Measurements from ENCODE around the gene PDE4B. TPM values are rescaled to one million over a fixed set of nuclear protein-coding genes. Genes with fewer than 3 reads are reported as not detected.

Gene PDE4B
- total RNA-seq, 2 donors from 2014 or later, result 1.6 to 12.2 TPM

DNA sequence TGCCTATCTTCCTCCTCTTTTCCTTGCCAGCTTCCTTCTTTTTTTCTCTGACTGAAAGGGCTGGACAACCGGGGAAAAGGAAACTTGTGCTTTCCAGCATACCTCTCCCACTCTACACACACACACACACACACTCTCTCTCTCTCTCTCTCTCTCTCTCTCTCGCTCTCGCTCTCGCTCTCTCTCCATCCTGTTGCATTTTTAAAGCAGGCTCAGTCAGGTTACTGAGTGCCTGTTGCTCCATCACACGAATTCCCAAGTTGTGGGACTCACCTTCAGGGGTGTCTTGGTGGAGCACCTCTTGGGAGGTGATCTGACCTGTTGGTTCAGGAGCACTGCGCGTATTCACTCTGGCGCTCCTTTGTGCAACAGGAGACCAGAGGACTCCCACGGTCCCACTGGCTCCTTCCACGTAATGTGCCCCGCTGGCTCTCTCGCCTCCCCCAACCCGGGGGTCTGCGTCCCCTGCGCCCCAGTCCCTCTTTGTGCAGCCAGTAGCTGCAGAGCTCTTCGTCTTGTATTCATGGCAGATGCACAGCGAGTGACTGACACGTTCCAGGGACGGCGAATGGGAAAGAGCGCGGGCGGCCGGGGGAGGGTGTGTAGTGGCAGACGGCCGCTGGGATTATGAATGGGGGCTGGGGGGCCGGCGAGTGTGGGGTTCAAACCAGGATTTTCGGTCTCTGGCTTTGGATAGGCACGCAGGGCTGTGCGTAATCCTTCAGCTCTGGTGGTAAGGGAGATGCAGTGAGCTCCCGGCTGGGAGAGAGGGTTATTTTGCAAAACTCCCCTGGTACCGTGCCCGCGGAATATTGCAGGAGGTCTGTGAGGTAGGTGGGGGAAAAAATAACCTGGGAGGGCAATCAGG lies 660 bp upstream of the PDE4B start:
- Histone ChIP-seq H3K36me3 (replicated peaks in 1 of 2; ENCODE audit: insufficient read depth in 1 of 2, low read depth in 2 of 2) (no peaks in the 10 kb centered on the region), H3K27ac (no peak overlapping the region), H3K4me3 (no peak overlapping the region), H3K4me1 (peaks cover 8% of the 10 kb centered on the region), H3K27me3 (peaks cover 0 to 6% of the 10 kb centered on the region in 2 donors), H3K9me3 (no peaks in the 10 kb centered on the region)
- ATAC-seq, result no peak
- intact Hi-C loops (cut with DNase I), result no loop called here
- 4 to 7% methylated on average over 35 of the region's 35 CpGs for WGBS, 2 donors
- TF ChIP-seq, protein P1, sequence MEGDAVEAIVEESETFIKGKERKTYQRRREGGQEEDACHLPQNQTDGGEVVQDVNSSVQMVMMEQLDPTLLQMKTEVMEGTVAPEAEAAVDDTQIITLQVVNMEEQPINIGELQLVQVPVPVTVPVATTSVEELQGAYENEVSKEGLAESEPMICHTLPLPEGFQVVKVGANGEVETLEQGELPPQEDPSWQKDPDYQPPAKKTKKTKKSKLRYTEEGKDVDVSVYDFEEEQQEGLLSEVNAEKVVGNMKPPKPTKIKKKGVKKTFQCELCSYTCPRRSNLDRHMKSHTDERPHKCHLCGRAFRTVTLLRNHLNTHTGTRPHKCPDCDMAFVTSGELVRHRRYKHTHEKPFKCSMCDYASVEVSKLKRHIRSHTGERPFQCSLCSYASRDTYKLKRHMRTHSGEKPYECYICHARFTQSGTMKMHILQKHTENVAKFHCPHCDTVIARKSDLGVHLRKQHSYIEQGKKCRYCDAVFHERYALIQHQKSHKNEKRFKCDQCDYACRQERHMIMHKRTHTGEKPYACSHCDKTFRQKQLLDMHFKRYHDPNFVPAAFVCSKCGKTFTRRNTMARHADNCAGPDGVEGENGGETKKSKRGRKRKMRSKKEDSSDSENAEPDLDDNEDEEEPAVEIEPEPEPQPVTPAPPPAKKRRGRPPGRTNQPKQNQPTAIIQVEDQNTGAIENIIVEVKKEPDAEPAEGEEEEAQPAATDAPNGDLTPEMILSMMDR (IDR thresholded peaks at IDR 0.05), result no peak
- TF ChIP-seq POLR2A (IDR thresholded peaks at IDR 0.05), result no peak
- no peak for DNase-seq

GRCh38 chr1:65793359-65793732 lies 651 bp downstream of the PDE4B start:
- H3K4me3 ChIP-seq, result no peak overlapping the region
- no peak overlapping the region for H3K27ac ChIP-seq
- 1 to 2% methylated on average over 16 to 20 of the region's 20 CpGs for WGBS, 2 donors
- no peak for ATAC-seq
- H3K4me1 ChIP-seq, result peaks cover 8% of the 10 kb centered on the region
- intact Hi-C loops (cut with DNase I), result no loop called here
- H3K27me3 ChIP-seq, result peaks cover 0 to 6% of the 10 kb centered on the region in 2 donors
- TF ChIP-seq POLR2A (IDR thresholded peaks at IDR 0.05), result no peak
- TF ChIP-seq, protein P1 (IDR thresholded peaks at IDR 0.05), result no peak
- no peaks in the 10 kb centered on the region for H3K9me3 ChIP-seq
- DNase-seq, result no peak
- H3K36me3 ChIP-seq (replicated peaks in 1 of 2; ENCODE audit: insufficient read depth in 1 of 2, low read depth in 2 of 2), result no peaks in the 10 kb centered on the region

DNA sequence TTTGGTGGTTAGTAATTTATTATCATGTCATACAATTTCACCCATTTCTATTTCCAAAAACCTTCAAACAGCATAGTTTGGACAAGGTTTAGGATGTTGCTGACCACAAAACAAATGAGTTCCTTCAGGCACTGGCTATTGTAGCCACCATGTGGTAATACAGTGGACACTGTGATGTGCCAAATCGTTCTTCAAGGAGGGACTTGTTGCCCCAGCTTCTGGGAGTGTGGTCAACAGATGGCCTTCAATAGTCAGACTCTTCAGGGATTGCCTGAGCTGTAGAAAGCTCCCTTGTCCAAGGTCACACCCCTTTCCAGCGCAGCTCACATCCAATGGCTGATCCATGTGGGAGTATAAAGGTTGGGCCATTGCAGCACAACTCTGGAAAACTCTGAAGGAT lies 2.6 kb downstream of the PDE4B start:
- DNase-seq, result no peak
- Histone ChIP-seq H3K27ac (no peak overlapping the region), H3K27me3 (peaks cover 0 to 6% of the 10 kb centered on the region in 2 donors), H3K4me3 (no peak overlapping the region), H3K4me1 (peaks cover 8% of the 10 kb centered on the region), H3K36me3 (replicated peaks in 1 of 2; ENCODE audit: insufficient read depth in 1 of 2, low read depth in 2 of 2) (no peaks in the 10 kb centered on the region), H3K9me3 (no peaks in the 10 kb centered on the region)
- no peak for ATAC-seq
- intact Hi-C loops (cut with DNase I), result no loop called here
- WGBS, 2 donors, result 69 to 71% methylated on average over 2 of the region's 2 CpGs
- TF ChIP-seq, protein P1 (IDR thresholded peaks at IDR 0.05), result no peak
- TF ChIP-seq POLR2A (IDR thresholded peaks at IDR 0.05), result no peak

DNA sequence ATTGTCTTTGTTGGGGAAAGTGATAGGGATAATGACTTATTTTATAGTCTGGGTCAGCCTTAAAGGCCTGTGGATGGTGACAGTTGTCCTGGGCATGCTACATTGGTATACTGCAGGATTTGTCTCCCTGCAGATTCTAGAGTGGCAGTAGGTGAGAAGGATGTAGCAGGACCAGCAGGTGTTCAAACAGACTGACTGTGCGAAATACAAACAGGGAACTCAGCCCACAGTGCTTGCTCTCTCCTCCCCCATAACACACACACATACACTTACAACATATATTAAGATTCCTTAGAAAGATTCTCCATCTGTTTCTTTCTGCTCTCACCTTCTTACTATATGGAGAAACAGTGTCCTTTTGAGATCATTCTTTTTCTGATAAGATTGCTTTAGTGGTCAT lies 6.9 kb downstream of the PDE4B start:
- Histone ChIP-seq H3K4me1 (no peaks in the 10 kb centered on the region), H3K9me3 (no peaks in the 10 kb centered on the region), H3K4me3 (no peak overlapping the region), H3K27me3 (no peaks in the 10 kb centered on the region), H3K27ac (no peak overlapping the region), H3K36me3 (replicated peaks in 1 of 2; ENCODE audit: insufficient read depth in 1 of 2, low read depth in 2 of 2) (no peaks in the 10 kb centered on the region)
- WGBS, 2 donors, result 37 to 71% methylated on average over 1 of the region's 1 CpG
- intact Hi-C loops (cut with DNase I), result no loop called here
- TF ChIP-seq POLR2A (IDR thresholded peaks at IDR 0.05), result no peak
- TF ChIP-seq, protein P1 (IDR thresholded peaks at IDR 0.05), result no peak
- DNase-seq, result no peak
- ATAC-seq, result no peak

DNA sequence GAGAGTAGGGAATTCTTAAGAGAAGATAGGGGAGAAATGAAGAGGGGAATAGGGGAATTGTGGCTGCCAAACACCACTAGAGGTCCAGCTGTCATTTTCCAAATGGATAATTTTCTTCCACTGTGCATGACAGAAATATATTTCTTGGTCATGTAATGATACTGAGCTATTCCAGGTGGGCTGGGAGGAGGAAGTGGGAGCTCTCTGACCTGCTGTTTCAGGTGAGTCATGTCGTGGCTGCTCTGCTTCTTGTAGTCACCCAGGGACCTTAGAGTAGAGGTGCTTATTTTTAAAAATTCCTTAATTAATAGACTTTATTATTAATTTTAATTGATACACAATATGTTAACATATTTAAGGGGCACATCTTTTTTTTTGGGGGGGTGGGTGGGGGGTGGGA lies 11.9 kb downstream of the PDE4B start:
- DNase-seq (no peak), ATAC-seq (no peak)
- no peaks in the 10 kb centered on the region for H3K36me3 ChIP-seq (replicated peaks in 1 of 2; ENCODE audit: insufficient read depth in 1 of 2, low read depth in 2 of 2)
- H3K4me3 ChIP-seq, result no peak overlapping the region
- H3K27me3 ChIP-seq, result no peaks in the 10 kb centered on the region
- 71 to 74% methylated on average over 1 of the region's 1 CpG for WGBS, 2 donors
- no peaks in the 10 kb centered on the region for H3K9me3 ChIP-seq
- TF ChIP-seq POLR2A (IDR thresholded peaks at IDR 0.05), result no peak
- TF ChIP-seq, protein P1 (IDR thresholded peaks at IDR 0.05), result no peak
- intact Hi-C loops (cut with DNase I), result no loop called here
- no peak overlapping the region for H3K27ac ChIP-seq
- no peaks in the 10 kb centered on the region for H3K4me1 ChIP-seq

Measured in body of pancreas (tissue), 4 donors.